Natural killer cell (primary cell): ENCODE measurements around the gene ISX. TPM values are rescaled to one million over a fixed set of nuclear protein-coding genes. Genes with fewer than 3 reads are reported as not detected.

ENCODE experiments used
- ATAC-seq, 3 donors: fragments of 150-1000 bp in 2 of 3; fragments of 200-7000 bp in 1 of 3; cut with Tn5 transposase; 1 replicate in 1 of 3; 2 replicates in 2 of 3; pipeline ENCODE4 v1.10.0; 2021; ENCODE audit warnings: mild to moderate bottlenecking in 2 of 3, moderate library complexity in 2 of 3
- DNase-seq, 2 donors: peaks; one replicate each; pipeline versions ENCODE4 v3.0.0 to v3.0.0-alpha.2; 2013 to 2021; ENCODE audit warnings: mixed read lengths in 1 of 2
- H3K27ac ChIP-seq: one replicate; pipeline ENCODE4 v1.5.1; 2013; ENCODE audit warnings: mild to moderate bottlenecking, low read length
- H3K27me3 ChIP-seq: one replicate; pipeline ENCODE4 v1.6.1; 2013; ENCODE audit warnings: low read length; ENCODE audit not compliant: control insufficient read depth, insufficient read depth
- H3K36me3 ChIP-seq: one replicate; pipeline ENCODE4 v1.6.1; 2013; ENCODE audit warnings: low read length; ENCODE audit not compliant: control insufficient read depth, insufficient read depth
- H3K4me1 ChIP-seq: one replicate; pipeline ENCODE4 v1.6.1; 2013; ENCODE audit warnings: low read length; ENCODE audit not compliant: control insufficient read depth, insufficient read depth
- H3K4me3 ChIP-seq: one replicate; pipeline ENCODE4 v1.5.1; 2013; ENCODE audit warnings: low read length
- H3K9me3 ChIP-seq: one replicate; pipeline ENCODE4 v1.6.1; 2013; ENCODE audit warnings: low read length; ENCODE audit not compliant: control insufficient read depth, insufficient read depth
- H3K27ac Mint-ChIP-seq, 2 donors: one replicate each; pipeline ENCODE4 v1.8.0; 2022; ENCODE audit warnings: mild to moderate bottlenecking in 2 of 2, mixed read lengths in 2 of 2, moderate library complexity in 1 of 2
- H3K27me3 Mint-ChIP-seq, 2 donors: one replicate each; pipeline ENCODE4 v1.8.0; 2022; ENCODE audit warnings: low read depth in 2 of 2, mixed read lengths in 2 of 2
- H3K36me3 Mint-ChIP-seq: one replicate; pipeline ENCODE4 v1.8.0; 2022; ENCODE audit warnings: mixed read lengths
- H3K4me1 Mint-ChIP-seq, 2 donors: one replicate each; pipeline ENCODE4 v1.8.0; 2022; ENCODE audit warnings: mixed read lengths in 2 of 2
- H3K4me3 Mint-ChIP-seq: one replicate; pipeline ENCODE4 v1.8.0; 2022; ENCODE audit warnings: mild to moderate bottlenecking, moderate library complexity, mixed read lengths
- H3K9me3 Mint-ChIP-seq, 2 donors: one replicate each; pipeline ENCODE4 v1.8.0; 2022; ENCODE audit warnings: mixed read lengths in 2 of 2
- CTCF ChIP-seq: fragments of 200-600 bp; IDR thresholded peaks from one replicate; pipeline ENCODE4 v1.8.0; 2022; ENCODE audit warnings: antibody characterized with exemption
- WGBS: methylation state at CpG from one replicate; pipeline ENCODE4 v1.1.7; 2013; ENCODE audit warnings: missing lambda C conversion rate; ENCODE audit not compliant: insufficient coverage; 5-methylcytosine and 5-hydroxymethylcytosine counted together
- intact Hi-C: fragments of 100-400 bp; cut with micrococcal nuclease; formaldehyde crosslinking; loops from one replicate; pipeline ENCODE4 v1.14.2; 2022
- total RNA-seq, 4 donors: library from RNA; stranded (reverse); fragments of 120-200 nt in 1 of 4; gene quantifications; one replicate each; pipeline versions ENCODE4 v1.2.3 to v1.2.4, GENCODE V29; 2013 to 2022

ISX gene
- total RNA-seq, 3 donors from 2014 or later (not counting 1 experiment from before 2014, with no cell fraction given): not detected

- no peaks in the 10 kb centered on the region for H3K4me1 ChIP-seq
- no peaks in the 10 kb centered on the region for H3K36me3 ChIP-seq
- H3K36me3 Mint-ChIP-seq: no peaks in the 10 kb centered on the region
- intact Hi-C loops: no loop called here
- no peaks in the 10 kb centered on the region for H3K27me3 Mint-ChIP-seq
- no peak overlapping the region for H3K4me3 Mint-ChIP-seq
- DNase-seq: no peak
- TF ChIP-seq CTCF: no peak
- no peaks in the 10 kb centered on the region for H3K9me3 ChIP-seq
- 50% methylated on average over 1 of the region's 1 CpG for whole genome bisulfite sequencing
- no peaks in the 10 kb centered on the region for H3K4me1 Mint-ChIP-seq
- H3K27ac ChIP-seq: no peak overlapping the region
- H3K27ac Mint-ChIP-seq: no peak overlapping the region
- H3K27me3 ChIP-seq: no peaks in the 10 kb centered on the region
- no peaks in the 10 kb centered on the region for H3K9me3 Mint-ChIP-seq
- H3K4me3 ChIP-seq: no peak overlapping the region
- no peak for ATAC-seq
Measured at GRCh38 chr22:35069541-35069940, 3.6 kb downstream of the ISX start.

- Histone ChIP-seq H3K36me3 (no peaks in the 10 kb centered on the region), H3K4me3 (no peak overlapping the region), H3K9me3 (no peaks in the 10 kb centered on the region), H3K4me1 (no peaks in the 10 kb centered on the region), H3K27me3 (no peaks in the 10 kb centered on the region), H3K27ac (no peak overlapping the region)
- H3K27ac Mint-ChIP-seq: no peak overlapping the region
- H3K4me3 Mint-ChIP-seq: no peak overlapping the region
- intact Hi-C loops: no loop called here
- no peak for TF ChIP-seq CTCF
- DNase-seq (no peak), ATAC-seq (no peak)
- no peaks in the 10 kb centered on the region for H3K27me3 Mint-ChIP-seq
- no peaks in the 10 kb centered on the region for H3K4me1 Mint-ChIP-seq
- no peaks in the 10 kb centered on the region for H3K36me3 Mint-ChIP-seq
- no peaks in the 10 kb centered on the region for H3K9me3 Mint-ChIP-seq
- 93% methylated on average over 2 of the region's 2 CpGs for WGBS
Measured at GRCh38 chr22:35070451-35071093, 4.6 kb downstream of the ISX start.

GRCh38 chr22:35071784-35072183, 5.8 kb downstream of the ISX start:
- no peaks in the 10 kb centered on the region for H3K36me3 ChIP-seq
- no peaks in the 10 kb centered on the region for H3K27me3 ChIP-seq
- WGBS: 65% methylated on average over 1 of the region's 3 CpGs
- Mint-ChIP-seq H3K27ac (no peak overlapping the region), H3K4me1 (no peaks in the 10 kb centered on the region), H3K36me3 (no peaks in the 10 kb centered on the region), H3K9me3 (no peaks in the 10 kb centered on the region), H3K27me3 (no peaks in the 10 kb centered on the region), H3K4me3 (no peak overlapping the region)
- DNase-seq: no peak
- no peak overlapping the region for H3K4me3 ChIP-seq
- H3K27ac ChIP-seq: no peak overlapping the region
- ATAC-seq: no peak
- H3K4me1 ChIP-seq: no peaks in the 10 kb centered on the region
- no peaks in the 10 kb centered on the region for H3K9me3 ChIP-seq
- TF ChIP-seq CTCF: no peak
- intact Hi-C loops: no loop called here

GRCh38 chr22:35072925-35073324, 7.0 kb downstream of the ISX start:
- H3K36me3 Mint-ChIP-seq: no peaks in the 10 kb centered on the region
- no peak overlapping the region for H3K4me3 Mint-ChIP-seq
- H3K36me3 ChIP-seq: no peaks in the 10 kb centered on the region
- intact Hi-C loops: no loop called here
- no peak for ATAC-seq
- no peak for DNase-seq
- H3K27ac ChIP-seq: no peak overlapping the region
- TF ChIP-seq CTCF: no peak
- H3K9me3 ChIP-seq: no peaks in the 10 kb centered on the region
- no peaks in the 10 kb centered on the region for H3K9me3 Mint-ChIP-seq
- H3K27me3 Mint-ChIP-seq: peaks cover 0 to 7% of the 10 kb centered on the region in 2 donors
- no peak overlapping the region for H3K4me3 ChIP-seq
- H3K27me3 ChIP-seq: no peaks in the 10 kb centered on the region
- WGBS: 74% methylated on average over 4 of the region's 4 CpGs
- no peaks in the 10 kb centered on the region for H3K4me1 Mint-ChIP-seq
- no peak overlapping the region for H3K27ac Mint-ChIP-seq
- H3K4me1 ChIP-seq: no peaks in the 10 kb centered on the region
